RWPE2 (cell line): Measurements from ENCODE around the gene SH3TC2.

Experiments used
- ATAC-seq: fragments of 200-7000 bp; cut with Tn5 transposase; 3 replicates; pipeline ENCODE4 v1.9.1; 2021; ENCODE audit warnings: low read depth
- DNase-seq: peaks from one replicate; pipeline ENCODE4 v3.0.0-alpha.2; 2020; ENCODE audit warnings: low spot score
- H3K27ac ChIP-seq: fragments of 450-650 bp; 2 replicates; pipeline ENCODE4 v1.5.1; 2017; ENCODE audit warnings: mild to moderate bottlenecking; ENCODE audit not compliant: poor library complexity, severe bottlenecking
- H3K27me3 ChIP-seq: fragments of 250-450 bp; sonication (Bioruptor Pico); 2 replicates; pipeline ENCODE4 v1.5.1; 2021; ENCODE audit warnings: mild to moderate bottlenecking, moderate library complexity; ENCODE audit not compliant: insufficient read depth, poor library complexity, severe bottlenecking
- H3K36me3 ChIP-seq: fragments of 250-450 bp; sonication (Bioruptor Pico); 2 replicates; pipeline ENCODE4 v1.5.1; 2020; ENCODE audit warnings: low read depth, mild to moderate bottlenecking, moderate library complexity
- H3K4me1 ChIP-seq: fragments of 250-450 bp; sonication (Bioruptor Pico); 2 replicates; pipeline ENCODE4 v1.5.1; 2021; ENCODE audit warnings: mild to moderate bottlenecking, moderate library complexity; ENCODE audit not compliant: insufficient read depth, poor library complexity, severe bottlenecking
- H3K4me3 ChIP-seq: fragments of 250-450 bp; sonication (Bioruptor Pico); 2 replicates; pipeline ENCODE4 v1.5.1; 2021; ENCODE audit warnings: mild to moderate bottlenecking, moderate library complexity; ENCODE audit not compliant: severe bottlenecking
- H3K9me3 ChIP-seq: fragments of 250-450 bp; sonication (Bioruptor Pico); 2 replicates; pipeline ENCODE4 v1.5.1; 2021; ENCODE audit warnings: mild to moderate bottlenecking, moderate library complexity; ENCODE audit not compliant: severe bottlenecking
- CTCF ChIP-seq: fragments of 450-650 bp; IDR thresholded peaks from one replicate; pipeline ENCODE4 v1.5.1; 2017; ENCODE audit warnings: mild to moderate bottlenecking, moderate library complexity; ENCODE audit not compliant: poor library complexity, severe bottlenecking

SH3TC2 gene

DNA sequence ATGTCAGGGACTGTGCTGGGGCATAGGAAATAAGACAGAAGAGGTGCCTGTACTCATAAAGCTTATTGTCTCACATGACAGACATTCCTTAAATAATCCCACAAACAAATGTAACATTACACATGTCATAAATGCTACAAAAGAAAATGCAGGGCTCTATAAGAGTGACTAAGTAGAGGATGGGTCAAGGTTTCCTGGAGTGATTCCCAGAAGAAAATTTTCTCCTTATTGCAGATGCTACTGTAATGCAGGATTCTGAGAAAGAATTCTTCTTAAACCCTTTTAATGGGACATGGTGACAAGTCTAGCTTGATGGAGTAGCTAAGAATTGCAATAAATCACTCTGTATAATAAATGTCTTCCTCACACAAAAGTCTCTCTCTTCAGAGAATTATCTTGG is 55.7 kb downstream of the SH3TC2 start:
- Histone ChIP-seq H3K4me3 (no peak overlapping the region), H3K27ac (peak overlapping the region; percentile 13), H3K9me3 (no peaks in the 10 kb centered on the region), H3K27me3 (no peaks in the 10 kb centered on the region), H3K4me1 (peaks cover 28% of the 10 kb centered on the region), H3K36me3 (no peaks in the 10 kb centered on the region)
- ATAC-seq (peak; percentile 7), DNase-seq (no peak)
- no peak for TF ChIP-seq CTCF

DNA sequence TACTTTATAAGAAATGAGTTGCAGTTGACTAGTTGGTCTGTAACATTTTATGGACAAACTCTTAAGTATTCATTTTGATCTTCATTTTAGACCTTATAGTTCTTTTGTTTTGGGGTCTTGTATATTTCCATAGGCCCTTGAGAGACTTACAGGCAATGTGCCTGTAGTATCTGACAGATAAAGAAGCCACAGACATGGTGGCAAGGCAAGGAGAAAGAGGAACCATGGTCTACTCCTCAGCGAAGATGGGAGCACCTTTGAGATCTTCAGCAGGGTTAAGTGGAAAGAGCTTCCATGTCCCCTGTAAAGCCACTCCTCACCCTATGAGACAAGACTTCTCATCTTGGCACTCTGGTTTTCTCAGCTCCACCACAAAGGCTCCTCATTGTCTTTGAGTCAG is 56.4 kb downstream of the SH3TC2 start:
- H3K27ac ChIP-seq, result peak overlapping the region; percentile 13
- H3K36me3 ChIP-seq, result no peaks in the 10 kb centered on the region
- no peak for TF ChIP-seq CTCF
- no peak for ATAC-seq
- DNase-seq, result no peak
- no peaks in the 10 kb centered on the region for H3K9me3 ChIP-seq
- no peak overlapping the region for H3K4me3 ChIP-seq
- H3K4me1 ChIP-seq, result peaks cover 29% of the 10 kb centered on the region
- H3K27me3 ChIP-seq, result no peaks in the 10 kb centered on the region

DNA sequence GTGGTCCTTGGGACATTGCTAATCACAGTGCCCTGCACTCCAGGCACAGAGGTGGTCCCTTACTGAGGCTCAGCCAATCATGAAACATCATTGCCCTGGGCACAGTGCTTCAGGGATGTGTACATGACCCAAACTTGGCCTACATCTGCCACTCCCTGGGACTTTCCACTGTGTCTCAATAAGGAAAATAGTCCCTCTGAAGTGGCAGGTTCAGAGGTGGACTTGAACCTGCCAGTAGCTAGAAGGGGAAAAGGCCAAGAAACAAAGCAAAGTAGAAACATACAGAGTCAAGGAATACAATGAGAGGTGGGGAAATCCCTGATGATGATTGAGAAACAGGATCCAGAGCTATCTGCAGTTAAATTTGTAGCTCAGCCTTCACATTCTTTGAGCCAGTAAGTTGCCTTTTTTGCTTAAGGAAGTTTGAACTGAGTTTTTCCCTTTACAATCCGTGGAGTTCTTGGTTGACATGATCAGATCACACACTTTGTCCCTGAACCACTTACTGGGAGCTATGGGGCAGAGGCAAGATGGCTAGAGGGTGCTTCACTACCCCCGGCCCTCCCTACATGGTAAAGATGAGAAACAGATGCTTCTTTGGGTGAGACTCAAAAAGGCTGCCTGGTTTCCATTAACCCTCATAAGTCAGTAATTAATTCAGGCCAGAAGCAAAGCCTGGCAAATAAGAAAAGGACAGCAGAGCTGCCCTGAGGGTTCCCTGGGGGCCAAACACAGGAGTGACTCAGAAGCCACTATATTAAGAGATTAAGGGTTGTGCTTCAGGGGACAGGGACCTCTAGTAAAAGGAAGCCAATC is 57.6 kb downstream of the SH3TC2 start:
- Histone ChIP-seq H3K9me3 (no peaks in the 10 kb centered on the region), H3K27ac (no peak overlapping the region), H3K4me3 (no peak overlapping the region), H3K4me1 (peaks cover 27% of the 10 kb centered on the region), H3K27me3 (no peaks in the 10 kb centered on the region), H3K36me3 (no peaks in the 10 kb centered on the region)
- ATAC-seq (no peak), DNase-seq (no peak)
- TF ChIP-seq CTCF, result no peak

- Histone ChIP-seq H3K4me1 (peaks cover 27% of the 10 kb centered on the region), H3K27ac (no peak overlapping the region), H3K36me3 (no peaks in the 10 kb centered on the region), H3K27me3 (no peaks in the 10 kb centered on the region), H3K9me3 (no peaks in the 10 kb centered on the region), H3K4me3 (no peak overlapping the region)
- no peak for ATAC-seq
- no peak for DNase-seq
- TF ChIP-seq CTCF, result no peak
Measured at GRCh38 chr5:149004559-149004958, 58.3 kb downstream of the SH3TC2 start.
